ENCODE data around the gene NEK7. TPM values are rescaled to one million over a fixed set of nuclear protein-coding genes. Genes with fewer than 3 reads are reported as not detected.

Gene NEK7
- total and polyA plus RNA-seq, 2 of the 8 experiments (the other 6 are each of a cell fraction or from before 2014, with no cell fraction given), result 5.1 to 10.0 TPM

DNA sequence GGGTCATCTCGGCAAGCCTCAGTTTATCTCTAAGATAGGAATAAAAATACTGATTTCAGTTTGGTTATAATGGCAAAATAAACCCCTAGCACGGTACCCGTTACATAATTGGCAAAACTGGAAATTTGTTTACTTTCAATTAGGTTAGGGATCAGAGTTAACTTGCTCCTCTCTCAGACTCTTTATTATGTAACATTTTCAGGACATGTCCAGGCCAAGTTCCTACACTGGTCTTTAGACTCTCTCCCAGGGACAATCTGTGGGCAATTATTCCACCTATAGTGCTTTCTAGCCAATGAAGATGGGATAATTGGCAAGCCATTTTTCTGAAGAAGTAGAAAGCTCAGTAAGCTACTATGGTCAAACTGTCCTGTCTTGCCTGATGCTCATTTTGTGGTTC is 189.4 kb downstream of the NEK7 start:
- TF ChIP-seq, protein P1, sequence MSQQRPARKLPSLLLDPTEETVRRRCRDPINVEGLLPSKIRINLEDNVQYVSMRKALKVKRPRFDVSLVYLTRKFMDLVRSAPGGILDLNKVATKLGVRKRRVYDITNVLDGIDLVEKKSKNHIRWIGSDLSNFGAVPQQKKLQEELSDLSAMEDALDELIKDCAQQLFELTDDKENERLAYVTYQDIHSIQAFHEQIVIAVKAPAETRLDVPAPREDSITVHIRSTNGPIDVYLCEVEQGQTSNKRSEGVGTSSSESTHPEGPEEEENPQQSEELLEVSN (IDR thresholded peaks at IDR 0.05), result no peak
- TF ChIP-seq CBX8 (IDR thresholded peaks at IDR 0.05; ENCODE audit: borderline replicate concordance, low read depth, low read length), result no peak
- TF ChIP-seq RBBP5 (IDR thresholded peaks at IDR 0.05; ENCODE audit: borderline replicate concordance, low read depth, low read length), result no peak
- TF ChIP-seq SRF (IDR thresholded peaks at IDR 0.05; ENCODE audit: low read depth, low read length), result no peak
- no peak for TF ChIP-seq HDAC6 (IDR thresholded peaks at IDR 0.05; ENCODE audit: low read depth, low read length)
- TF ChIP-seq JUND (IDR thresholded peaks at IDR 0.05; ENCODE audit: low read length), result no peak
- TF ChIP-seq SUZ12 (IDR thresholded peaks at IDR 0.05; ENCODE audit: low read length), result no peak
- TF ChIP-seq TBP (IDR thresholded peaks at IDR 0.05; ENCODE audit: low read depth, low read length), result no peak
- Histone ChIP-seq H3K36me3 (ENCODE audit: control insufficient read depth in 2 of 4, insufficient read depth in 4 of 4, low read length in 3 of 4) (no peaks in the 10 kb centered on the region), H2AFZ (ENCODE audit: low read length) (no peak overlapping the region), H3K27ac (ENCODE audit: low read depth, low read length) (no peak overlapping the region), H3K14ac (ENCODE audit: insufficient read length) (no peak overlapping the region), H3K9ac (replicated peaks in 1 of 4; ENCODE audit: extremely low read depth in 1 of 4, low read depth in 3 of 4, low read length in 3 of 4) (no peak overlapping the region), H3K4me3 (ENCODE audit: extremely low read depth in 1 of 4, insufficient read depth in 2 of 4, low read depth in 3 of 4, low read length in 4 of 4) (no peak overlapping the region), H3K18ac (ENCODE audit: extremely low read depth, low read length) (no peak overlapping the region), H3K79me1 (ENCODE audit: low read depth, low read length) (no peaks in the 10 kb centered on the region), H2BK15ac (ENCODE audit: low read length) (no peak overlapping the region), H4K91ac (replicated peaks; ENCODE audit: insufficient read length, low read length) (no peak overlapping the region), H3K56ac (replicated peaks; ENCODE audit: insufficient read length, low read depth, low read length) (no peak overlapping the region), H3K23ac (ENCODE audit: insufficient read length) (no peak overlapping the region), H2BK12ac (ENCODE audit: low read depth, low read length) (no peak overlapping the region), H3K79me2 (ENCODE audit: control insufficient read depth in 1 of 2, insufficient read depth in 2 of 2, low read length in 2 of 2) (no peaks in the 10 kb centered on the region), H3K9me3 (ENCODE audit: insufficient read depth in 2 of 2, low read depth in 1 of 2, low read length in 1 of 2) (no peaks in the 10 kb centered on the region), H3K4me1 (replicated peaks in 1 of 4; ENCODE audit: control insufficient read depth in 3 of 4, insufficient read depth in 4 of 4, low read length in 3 of 4) (no peaks in the 10 kb centered on the region; a peak in 1 of 7 replicates), H3K27me3 (replicated peaks in 1 of 4; ENCODE audit: control insufficient read depth in 3 of 4, extremely low read depth in 1 of 4, insufficient read depth in 3 of 4, low read length in 3 of 4) (no peaks in the 10 kb centered on the region), H3K4me2 (ENCODE audit: insufficient read depth in 1 of 2, low read depth in 2 of 2, low read length in 2 of 2) (no peak overlapping the region), H4K5ac (ENCODE audit: insufficient read length, low read depth, low read length) (no peak overlapping the region), H2BK120ac (replicated peaks; ENCODE audit: low read depth, low read length) (no peak overlapping the region), H3K4ac (replicated peaks; ENCODE audit: insufficient read length, low read depth, low read length) (no peak overlapping the region), H4K8ac (ENCODE audit: extremely low read depth, insufficient read depth, low read length) (no peak overlapping the region), H2BK20ac (ENCODE audit: low read length) (no peak overlapping the region), H2BK5ac (ENCODE audit: low read depth, low read length) (no peak overlapping the region), H3K23me2 (ENCODE audit: low read depth, low read length) (no peaks in the 10 kb centered on the region), H2AK5ac (ENCODE audit: low read depth, low read length) (no peak overlapping the region), H4K20me1 (replicated peaks in 1 of 2; ENCODE audit: control insufficient read depth in 1 of 2, insufficient read depth in 2 of 2, low read length in 2 of 2) (no peaks in the 10 kb centered on the region)
- DNase-seq (ENCODE audit: low read depth in 1 of 2, low spot score in 2 of 2) (no peak), FAIRE-seq (no peak)
- 92% methylated on average over 3 of the region's 3 CpGs; no CpG with 5 or more reads in 1 of the 2 experiments for WGBS, 2 experiments (ENCODE audit: extremely low coverage in 1 of 2, insufficient coverage in 1 of 2, insufficient read length in 1 of 2, insufficient replicate concordance in 2 of 2, low coverage in 1 of 2, low lambda C conversion rate in 2 of 2, missing lambda C conversion rate in 1 of 2)
- CTCF ChIA-PET (ENCODE audit: partially characterized antibody), result interaction anchor here (1.2 to 5.0 kb wide), 2 partner anchors 12 to 24 kb away, joined by 4 to 20 read pairs; no protein-coding TSS in a partner anchor
- POLR2A ChIA-PET (ENCODE audit: partially characterized antibody), result no interaction called here

Data from H1 (cell line).